ENCODE data around the gene IQGAP2. TPM values are rescaled to one million over a fixed set of nuclear protein-coding genes. Genes with fewer than 3 reads are reported as not detected.

The IQGAP2 gene
- total and polyA plus RNA-seq, 8 donors: 15.6 to 29.1 (median 17.1) TPM

DNA sequence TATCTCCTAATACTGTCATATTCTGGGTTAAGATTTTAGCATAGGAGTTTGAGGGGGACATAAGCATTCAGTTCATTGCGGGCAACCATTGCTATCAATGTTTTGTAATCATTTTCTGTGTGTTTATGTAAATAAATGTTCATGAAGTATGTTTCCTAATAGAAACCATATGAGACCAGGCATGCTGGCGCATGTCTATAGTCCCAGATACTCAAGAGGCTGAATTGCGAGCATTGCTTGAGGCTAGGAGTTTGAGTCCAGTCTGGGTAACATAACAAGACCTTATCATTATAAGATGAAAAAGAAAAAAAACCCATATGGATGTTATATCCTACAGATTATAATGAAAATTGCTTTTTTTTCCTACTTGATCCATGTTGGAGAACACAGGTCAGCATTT lies 129.0 kb downstream of the IQGAP2 start:
- intact Hi-C loops (cut with DNase I): no loop called here
- no peak for ATAC-seq

DNA sequence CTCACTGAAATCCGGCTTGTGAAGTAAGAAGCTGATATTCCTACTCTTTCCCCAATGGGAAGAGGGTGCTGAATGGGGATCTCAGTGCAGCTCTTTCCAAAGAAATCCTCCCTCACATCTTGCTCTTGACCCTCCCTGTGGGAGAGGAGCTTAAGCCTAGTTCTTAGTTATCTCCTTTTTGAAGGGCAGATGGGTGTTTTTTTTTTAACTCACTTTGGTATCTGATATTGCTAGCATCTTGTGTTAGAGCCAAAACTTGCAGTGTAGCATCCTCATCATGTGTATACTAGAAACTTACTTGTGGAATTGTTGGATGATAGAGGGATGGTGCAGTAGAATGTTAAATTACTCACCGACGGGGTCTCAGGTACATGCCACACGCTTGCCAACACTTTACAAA lies 129.9 kb downstream of the IQGAP2 start:
- H3K9me3 ChIP-seq: no peaks in the 10 kb centered on the region
- H3K27me3 ChIP-seq: no peaks in the 10 kb centered on the region
- no peak for DNase-seq
- intact Hi-C loops (cut with DNase I): no loop called here
- no peak for ATAC-seq
- H3K4me3 ChIP-seq: no peak overlapping the region
- H3K27ac ChIP-seq: no peak overlapping the region
- no peaks in the 10 kb centered on the region for H3K4me1 ChIP-seq
- no peaks in the 10 kb centered on the region for H3K36me3 ChIP-seq
- TF ChIP-seq, protein P1, sequence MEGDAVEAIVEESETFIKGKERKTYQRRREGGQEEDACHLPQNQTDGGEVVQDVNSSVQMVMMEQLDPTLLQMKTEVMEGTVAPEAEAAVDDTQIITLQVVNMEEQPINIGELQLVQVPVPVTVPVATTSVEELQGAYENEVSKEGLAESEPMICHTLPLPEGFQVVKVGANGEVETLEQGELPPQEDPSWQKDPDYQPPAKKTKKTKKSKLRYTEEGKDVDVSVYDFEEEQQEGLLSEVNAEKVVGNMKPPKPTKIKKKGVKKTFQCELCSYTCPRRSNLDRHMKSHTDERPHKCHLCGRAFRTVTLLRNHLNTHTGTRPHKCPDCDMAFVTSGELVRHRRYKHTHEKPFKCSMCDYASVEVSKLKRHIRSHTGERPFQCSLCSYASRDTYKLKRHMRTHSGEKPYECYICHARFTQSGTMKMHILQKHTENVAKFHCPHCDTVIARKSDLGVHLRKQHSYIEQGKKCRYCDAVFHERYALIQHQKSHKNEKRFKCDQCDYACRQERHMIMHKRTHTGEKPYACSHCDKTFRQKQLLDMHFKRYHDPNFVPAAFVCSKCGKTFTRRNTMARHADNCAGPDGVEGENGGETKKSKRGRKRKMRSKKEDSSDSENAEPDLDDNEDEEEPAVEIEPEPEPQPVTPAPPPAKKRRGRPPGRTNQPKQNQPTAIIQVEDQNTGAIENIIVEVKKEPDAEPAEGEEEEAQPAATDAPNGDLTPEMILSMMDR (IDR thresholded peaks at IDR 0.05): no peak

More for the DNA sequence above, 129.0 kb downstream of the IQGAP2 start:
- no peak overlapping the region for H3K27ac ChIP-seq
- TF ChIP-seq, protein P1 (IDR thresholded peaks at IDR 0.05): no peak
- H3K27me3 ChIP-seq: no peaks in the 10 kb centered on the region
- H3K4me3 ChIP-seq: no peak overlapping the region
- H3K4me1 ChIP-seq: no peaks in the 10 kb centered on the region
- no peaks in the 10 kb centered on the region for H3K9me3 ChIP-seq
- no peak for DNase-seq
- no peaks in the 10 kb centered on the region for H3K36me3 ChIP-seq

DNA sequence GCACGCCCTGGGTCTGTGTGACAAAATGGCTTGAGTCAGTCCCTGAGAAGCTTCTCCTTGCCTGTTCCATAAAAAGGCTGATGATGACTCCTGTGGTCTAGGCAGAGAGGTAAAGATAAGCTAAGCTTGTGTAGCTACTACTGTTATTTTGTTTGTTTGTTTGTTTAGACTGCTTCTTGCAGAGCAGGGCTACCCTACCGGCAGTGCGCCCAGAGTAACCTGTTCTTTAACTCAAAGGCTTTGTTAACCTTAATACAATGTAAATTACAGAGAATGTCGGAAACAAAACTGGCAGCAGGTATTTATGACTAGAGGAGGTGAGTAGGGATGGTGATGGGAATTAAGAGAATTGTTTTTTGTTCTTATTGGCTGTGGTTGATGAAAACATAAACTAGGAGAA lies 132.5 kb downstream of the IQGAP2 start:
- no peak overlapping the region for H3K4me3 ChIP-seq
- H3K36me3 ChIP-seq: no peaks in the 10 kb centered on the region
- no peaks in the 10 kb centered on the region for H3K4me1 ChIP-seq
- H3K9me3 ChIP-seq: no peaks in the 10 kb centered on the region
- H3K27ac ChIP-seq: no peak overlapping the region
- TF ChIP-seq, protein P1 (IDR thresholded peaks at IDR 0.05): no peak
- no peaks in the 10 kb centered on the region for H3K27me3 ChIP-seq
- intact Hi-C loops (cut with DNase I): no loop called here
- DNase-seq (no peak), ATAC-seq (no peak)

DNA sequence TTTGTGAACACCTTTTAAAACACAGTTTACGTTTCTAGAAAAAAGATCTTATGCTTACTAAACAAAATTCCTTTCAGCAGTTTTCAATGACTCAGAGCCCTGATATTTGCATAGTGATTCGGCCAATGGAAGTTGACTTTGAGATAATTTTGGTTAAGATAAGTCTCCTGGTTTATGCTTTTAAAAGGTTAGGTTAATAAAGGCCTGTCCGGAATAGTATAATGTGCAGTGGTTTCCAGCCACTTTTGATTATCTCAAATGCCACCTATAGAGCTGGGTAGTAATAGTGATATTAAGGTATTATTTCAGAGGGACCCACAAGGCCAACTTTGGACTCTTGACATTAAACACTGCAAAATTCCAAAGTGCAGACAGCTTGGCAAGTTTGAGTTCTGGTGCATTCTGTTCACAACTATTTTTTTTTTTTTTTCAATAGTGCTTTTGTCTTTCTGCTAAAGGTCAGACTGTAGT lies 134.0 kb downstream of the IQGAP2 start:
- intact Hi-C loops (cut with DNase I): no loop called here
- peaks cover 0 to 2% of the 10 kb centered on the region in 2 donors for H3K4me1 ChIP-seq
- TF ChIP-seq, protein P1 (IDR thresholded peaks at IDR 0.05): no peak
- no peak overlapping the region for H3K27ac ChIP-seq
- H3K27me3 ChIP-seq: no peaks in the 10 kb centered on the region
- no peaks in the 10 kb centered on the region for H3K9me3 ChIP-seq
- ATAC-seq (no peak), DNase-seq (no peak)
- no peak overlapping the region for H3K4me3 ChIP-seq
- no peaks in the 10 kb centered on the region for H3K36me3 ChIP-seq

DNA sequence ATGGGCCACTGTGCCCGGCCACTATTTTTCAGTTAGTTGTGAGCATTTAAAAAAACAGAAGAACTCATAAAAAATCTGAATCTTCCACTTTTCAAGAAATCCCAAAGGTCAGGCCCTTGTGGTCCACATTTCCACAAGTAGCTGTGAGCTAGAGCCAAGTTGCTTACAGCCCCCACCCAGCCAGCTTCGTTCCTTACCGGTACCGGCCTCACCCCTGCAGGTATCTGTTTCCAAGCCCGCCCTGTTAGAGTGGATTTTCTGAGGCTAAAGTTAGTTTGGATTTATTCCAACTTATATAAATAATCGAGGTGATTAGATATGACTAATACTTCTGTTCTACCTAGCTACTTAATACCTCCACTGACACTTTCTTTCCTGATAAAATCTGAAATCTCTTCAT lies 139.2 kb downstream of the IQGAP2 start:
- ATAC-seq: no peak
- DNase-seq: no peak
- Histone ChIP-seq H3K27me3 (no peaks in the 10 kb centered on the region), H3K4me3 (no peak overlapping the region), H3K9me3 (no peaks in the 10 kb centered on the region), H3K27ac (no peak overlapping the region), H3K4me1 (peaks cover 7 to 40% of the 10 kb centered on the region in 2 donors), H3K36me3 (no peaks in the 10 kb centered on the region)
- intact Hi-C loops (cut with DNase I): no loop called here
- TF ChIP-seq, protein P1 (IDR thresholded peaks at IDR 0.05): no peak

All from left lung (tissue), 10 donors.